WTC11 (cell line): Measurements from ENCODE around the gene NDN.

Source experiments
- CREM ChIP-seq: sonication (generic); formaldehyde crosslinking; IDR thresholded peaks from 2 replicates; pipeline ENCODE4 v1.8.1; 2022; ENCODE audit warnings: mild to moderate bottlenecking, missing genetic modification reagents, moderate library complexity
- CTCF ChIP-seq: fragments of 200-600 bp; IDR thresholded peaks from 2 replicates; pipeline ENCODE4 v1.8.0; 2022; ENCODE audit warnings: antibody characterized with exemption
- ESRRA ChIP-seq: sonication (generic); formaldehyde crosslinking; IDR thresholded peaks from 2 replicates; pipeline ENCODE4 v1.8.1; 2022; ENCODE audit warnings: mild to moderate bottlenecking, missing genetic modification reagents, borderline replicate concordance
- ETV6 ChIP-seq: sonication (generic); formaldehyde crosslinking; IDR thresholded peaks from 2 replicates; pipeline ENCODE4 v1.8.1; 2022; ENCODE audit warnings: mild to moderate bottlenecking, missing genetic modification reagents
- MAX ChIP-seq: sonication (generic); formaldehyde crosslinking; IDR thresholded peaks from 2 replicates; pipeline ENCODE4 v1.8.0; 2022; ENCODE audit warnings: mild to moderate bottlenecking, missing genetic modification reagents
- MXD4 ChIP-seq: fragments of 250-450 bp; sonication (Bioruptor Pico); IDR thresholded peaks from 2 replicates; pipeline ENCODE4 v1.8.0; 2021; ENCODE audit warnings: mild to moderate bottlenecking, moderate library complexity, borderline replicate concordance
- NFYB ChIP-seq: sonication (generic); formaldehyde crosslinking; conservative IDR thresholded peaks from 2 replicates; pipeline ENCODE4 v1.8.0; 2022; ENCODE audit warnings: low read depth, missing genetic modification reagents
- NR2C2 ChIP-seq: sonication (generic); formaldehyde crosslinking; IDR thresholded peaks from 2 replicates; pipeline ENCODE4 v1.8.0; 2022; ENCODE audit warnings: mild to moderate bottlenecking, missing genetic modification reagents
- STAT6 ChIP-seq: sonication (generic); formaldehyde crosslinking; conservative IDR thresholded peaks from 2 replicates; pipeline ENCODE4 v1.8.1; 2023; ENCODE audit warnings: mild to moderate bottlenecking, low read depth, missing genetic modification reagents, moderate library complexity
- ZBTB21 ChIP-seq: sonication (generic); formaldehyde crosslinking; IDR thresholded peaks from 2 replicates; pipeline ENCODE4 v1.8.1; 2023; ENCODE audit warnings: mild to moderate bottlenecking, missing genetic modification reagents, borderline replicate concordance
- ZMAT4 ChIP-seq: fragments of 250-450 bp; sonication (Bioruptor Pico); IDR thresholded peaks from 2 replicates; pipeline ENCODE4 v1.9.0; 2021; ENCODE audit warnings: mild to moderate bottlenecking
- ZNF263 ChIP-seq: sonication (generic); formaldehyde crosslinking; IDR thresholded peaks from 2 replicates; pipeline ENCODE4 v1.8.1; 2022; ENCODE audit warnings: low read depth, mild to moderate bottlenecking, moderate library complexity, missing genetic modification reagents
- ZNF532 ChIP-seq: fragments of 250-450 bp; sonication (Bioruptor Pico); IDR thresholded peaks from 2 replicates; pipeline ENCODE4 v1.9.0; 2021; ENCODE audit warnings: mild to moderate bottlenecking, borderline replicate concordance

GRCh38 chr15:23671481-23671880 is 15.6 kb downstream of the NDN start:
- TF ChIP-seq ZMAT4 (CRISPR knock-in tag): no peak
- TF ChIP-seq NFYB (CRISPR knock-in tag): no peak
- TF ChIP-seq ZBTB21: no peak
- TF ChIP-seq CTCF: no peak
- TF ChIP-seq ZNF532 (CRISPR knock-in tag): no peak
- no peak for TF ChIP-seq CREM (CRISPR knock-in tag)
- TF ChIP-seq MAX: no peak
- no peak for TF ChIP-seq STAT6 (CRISPR knock-in tag)
- TF ChIP-seq ETV6: no peak
- TF ChIP-seq NR2C2 (CRISPR knock-in tag): no peak
- no peak for TF ChIP-seq ZNF263 (CRISPR knock-in tag)
- TF ChIP-seq MXD4: no peak
- no peak for TF ChIP-seq ESRRA
